C4-2B (cell line): ENCODE measurements around the gene TMEM222.
"Not testable (repeated sequence)": the region's sequence is repeated elsewhere in the genome, so short reads cannot be mapped to it uniquely, and the experiment has no call there.

Experiments used
- H3K27ac ChIP-seq: fragments of 450-650 bp; 2 replicates; pipeline ENCODE4 v1.5.1; 2017
- ZFX ChIP-seq: fragments of 450-650 bp; IDR thresholded peaks from 2 replicates; pipeline ENCODE4 v1.6.1; 2017
- TF ChIP-seq, protein P1 (sequence below): fragments of 450-650 bp; conservative IDR thresholded peaks from 2 replicates; pipeline ENCODE4 v1.5.1; 2017; ENCODE audit warnings: mild to moderate bottlenecking

The TMEM222 gene, protein sequence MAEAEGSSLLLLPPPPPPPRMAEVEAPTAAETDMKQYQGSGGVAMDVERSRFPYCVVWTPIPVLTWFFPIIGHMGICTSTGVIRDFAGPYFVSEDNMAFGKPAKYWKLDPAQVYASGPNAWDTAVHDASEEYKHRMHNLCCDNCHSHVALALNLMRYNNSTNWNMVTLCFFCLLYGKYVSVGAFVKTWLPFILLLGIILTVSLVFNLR

DNA sequence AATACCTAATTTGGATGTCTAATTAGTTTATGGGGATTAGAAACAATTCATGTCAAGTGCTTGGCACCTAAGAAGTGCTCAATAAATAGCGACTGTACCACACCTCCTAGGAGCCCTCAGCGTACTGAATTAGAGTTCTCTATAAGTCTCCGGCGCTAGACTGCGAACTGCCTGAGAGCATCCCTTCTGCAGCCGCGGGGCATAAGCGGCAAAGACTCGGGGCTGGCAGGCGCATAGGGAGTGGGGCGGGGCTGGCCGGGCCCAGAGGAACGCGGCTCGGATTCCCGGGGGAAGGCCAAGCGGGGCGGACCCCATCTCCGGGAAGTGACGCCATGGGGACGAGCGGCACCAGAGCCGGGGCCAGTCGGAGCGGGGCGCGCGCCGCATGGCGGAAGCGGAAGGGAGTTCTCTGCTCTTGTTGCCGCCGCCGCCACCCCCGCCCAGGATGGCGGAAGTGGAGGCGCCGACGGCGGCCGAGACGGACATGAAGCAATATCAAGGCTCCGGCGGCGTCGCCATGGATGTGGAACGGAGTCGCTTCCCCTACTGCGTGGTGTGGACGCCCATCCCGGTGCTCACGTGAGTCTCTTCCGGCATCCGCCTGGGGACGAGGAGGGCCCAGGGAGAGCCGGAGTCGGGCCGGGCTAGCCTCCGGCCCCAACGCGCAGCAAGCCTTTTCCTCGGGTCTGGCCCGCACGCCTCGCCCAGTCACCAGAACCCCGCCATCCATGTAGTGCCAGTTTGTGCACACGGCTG is at the start of gene TMEM222:
TMEM222 (plus strand) TSS at position 351 of the 756 bp plus-strand sequence; CDS start at position 386, 35 bp downstream.
- TF ChIP-seq, protein P1, sequence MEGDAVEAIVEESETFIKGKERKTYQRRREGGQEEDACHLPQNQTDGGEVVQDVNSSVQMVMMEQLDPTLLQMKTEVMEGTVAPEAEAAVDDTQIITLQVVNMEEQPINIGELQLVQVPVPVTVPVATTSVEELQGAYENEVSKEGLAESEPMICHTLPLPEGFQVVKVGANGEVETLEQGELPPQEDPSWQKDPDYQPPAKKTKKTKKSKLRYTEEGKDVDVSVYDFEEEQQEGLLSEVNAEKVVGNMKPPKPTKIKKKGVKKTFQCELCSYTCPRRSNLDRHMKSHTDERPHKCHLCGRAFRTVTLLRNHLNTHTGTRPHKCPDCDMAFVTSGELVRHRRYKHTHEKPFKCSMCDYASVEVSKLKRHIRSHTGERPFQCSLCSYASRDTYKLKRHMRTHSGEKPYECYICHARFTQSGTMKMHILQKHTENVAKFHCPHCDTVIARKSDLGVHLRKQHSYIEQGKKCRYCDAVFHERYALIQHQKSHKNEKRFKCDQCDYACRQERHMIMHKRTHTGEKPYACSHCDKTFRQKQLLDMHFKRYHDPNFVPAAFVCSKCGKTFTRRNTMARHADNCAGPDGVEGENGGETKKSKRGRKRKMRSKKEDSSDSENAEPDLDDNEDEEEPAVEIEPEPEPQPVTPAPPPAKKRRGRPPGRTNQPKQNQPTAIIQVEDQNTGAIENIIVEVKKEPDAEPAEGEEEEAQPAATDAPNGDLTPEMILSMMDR = no peak
- TF ChIP-seq ZFX = peak; percentile 87
- peak within 1 kb of the TSS; percentile 84 for H3K27ac ChIP-seq

DNA sequence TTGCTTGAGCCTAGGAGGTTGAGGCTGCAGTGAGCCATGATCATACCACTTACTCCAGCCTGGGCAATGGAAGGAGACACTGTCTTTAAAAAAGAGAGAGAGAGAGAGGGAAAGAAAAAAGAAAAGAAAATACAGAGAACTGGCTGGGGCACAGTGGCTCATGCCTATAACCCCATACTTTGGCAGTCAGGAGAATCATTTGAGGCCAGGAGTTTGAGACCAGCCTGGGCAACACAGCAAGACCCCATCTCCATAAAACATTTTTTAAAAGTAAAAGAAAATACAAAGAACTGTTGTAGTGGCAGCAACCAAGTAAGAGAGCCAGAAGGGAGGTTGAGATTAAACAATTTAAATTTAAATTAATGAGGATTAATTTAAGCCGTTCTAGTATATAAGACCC is 47.8 kb upstream of the TMEM222 start:
- H3K27ac ChIP-seq = no peak overlapping the region
- TF ChIP-seq, protein P1 = no peak
- TF ChIP-seq ZFX = no peak

DNA sequence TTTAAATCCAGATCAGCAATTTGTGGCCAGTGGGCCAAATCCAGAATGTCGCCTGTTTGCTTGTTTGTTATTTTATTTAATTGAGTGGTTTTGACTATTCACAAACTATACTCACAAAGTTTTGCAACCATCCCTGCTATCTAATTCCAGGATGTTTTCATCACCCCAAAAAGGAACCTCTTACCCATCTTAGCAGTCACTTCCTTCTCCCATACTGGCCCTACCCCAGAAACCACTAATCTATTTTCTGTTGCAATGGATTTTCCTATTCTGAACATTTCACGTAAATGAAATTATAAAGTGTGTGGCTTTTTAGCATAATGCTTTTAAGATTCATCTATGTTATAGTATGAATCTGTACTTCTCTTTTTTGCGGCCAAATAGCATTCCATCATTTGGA is 46.3 kb upstream of the TMEM222 start:
- TF ChIP-seq ZFX = no peak
- TF ChIP-seq, protein P1 = no peak
- no peak overlapping the region for H3K27ac ChIP-seq

DNA sequence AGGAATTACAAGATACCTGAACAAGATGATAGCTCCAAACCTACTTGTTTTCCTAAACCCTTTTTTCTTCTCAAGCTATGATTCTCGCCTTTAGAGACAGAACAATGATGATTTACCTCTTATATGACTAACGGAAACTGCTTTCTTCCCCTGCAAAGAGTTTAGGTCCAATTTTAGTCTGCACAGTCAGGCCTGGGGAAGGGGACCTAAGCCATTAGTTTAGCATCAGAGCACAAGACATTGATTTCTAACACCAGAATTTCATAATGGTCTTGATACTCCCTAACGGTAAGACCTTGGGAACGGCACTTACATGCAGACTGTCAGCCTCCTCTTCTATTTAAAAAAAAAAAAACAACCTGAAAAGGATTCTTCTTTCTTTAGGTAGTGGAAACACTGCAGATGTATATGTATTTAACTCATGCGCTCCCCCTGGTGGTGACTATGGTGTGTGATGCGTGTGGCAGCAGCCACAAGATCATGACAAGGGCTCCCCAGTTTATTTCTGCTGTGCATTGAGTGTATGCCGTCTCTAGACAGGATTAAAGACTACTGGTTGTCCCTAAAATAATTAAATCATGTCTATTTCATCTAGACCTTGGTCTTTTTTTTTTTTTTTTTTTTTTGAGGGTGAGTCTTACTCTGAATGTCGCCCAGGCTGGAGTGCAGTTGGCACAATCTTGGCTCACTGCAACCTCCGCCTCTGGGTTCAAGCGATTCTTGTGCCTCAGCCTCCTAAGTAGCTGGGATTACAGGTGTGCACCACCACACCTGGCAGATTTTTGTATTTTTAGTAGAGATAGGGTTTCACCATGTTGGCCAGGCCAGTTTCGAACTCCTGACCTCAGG is 37.3 kb upstream of the TMEM222 start:
- TF ChIP-seq, protein P1 = peak; percentile 94
- no peak for TF ChIP-seq ZFX
- no peak overlapping the region for H3K27ac ChIP-seq

DNA sequence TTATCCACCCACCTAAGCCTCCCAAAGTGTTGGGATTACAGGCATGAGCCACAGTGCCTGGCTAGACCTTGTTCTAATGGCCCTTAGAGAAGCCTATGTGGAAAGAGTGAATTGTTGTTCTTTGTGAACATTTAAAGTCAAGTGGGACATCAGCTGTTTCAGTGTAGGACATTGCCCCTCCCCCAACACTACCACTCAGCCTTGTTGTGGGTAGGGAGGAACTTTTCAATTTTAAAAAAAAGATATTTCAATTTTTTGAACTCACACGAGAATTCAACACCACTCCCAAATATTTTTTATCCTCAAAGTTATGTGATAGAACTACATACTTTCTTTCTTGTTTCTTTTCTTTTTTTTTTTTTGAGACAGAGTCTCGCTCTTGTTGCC is 36.7 kb upstream of the TMEM222 start:
- TF ChIP-seq, protein P1 = no peak
- no peak for TF ChIP-seq ZFX
- no peak overlapping the region for H3K27ac ChIP-seq

DNA sequence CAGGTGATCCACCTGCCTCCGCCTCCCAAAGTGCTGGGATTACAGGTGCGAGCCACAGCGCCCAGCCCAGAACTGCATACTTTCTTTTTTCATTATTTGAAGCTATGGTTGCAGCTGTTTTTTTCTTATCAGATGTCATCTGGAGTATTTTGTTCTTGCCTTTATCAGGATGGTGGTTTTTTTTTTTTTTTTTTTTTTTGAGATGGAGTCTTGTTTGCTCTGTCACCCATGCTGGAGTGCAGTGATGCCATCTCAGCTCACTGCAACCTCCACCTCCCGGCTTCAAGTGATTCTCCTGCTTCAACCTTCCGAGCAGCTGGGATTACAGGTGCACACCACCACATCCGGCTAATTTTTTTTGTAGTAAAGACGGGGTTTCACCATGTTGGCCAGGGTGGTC is 36.1 kb upstream of the TMEM222 start:
- H3K27ac ChIP-seq = not testable (repeated sequence)

DNA sequence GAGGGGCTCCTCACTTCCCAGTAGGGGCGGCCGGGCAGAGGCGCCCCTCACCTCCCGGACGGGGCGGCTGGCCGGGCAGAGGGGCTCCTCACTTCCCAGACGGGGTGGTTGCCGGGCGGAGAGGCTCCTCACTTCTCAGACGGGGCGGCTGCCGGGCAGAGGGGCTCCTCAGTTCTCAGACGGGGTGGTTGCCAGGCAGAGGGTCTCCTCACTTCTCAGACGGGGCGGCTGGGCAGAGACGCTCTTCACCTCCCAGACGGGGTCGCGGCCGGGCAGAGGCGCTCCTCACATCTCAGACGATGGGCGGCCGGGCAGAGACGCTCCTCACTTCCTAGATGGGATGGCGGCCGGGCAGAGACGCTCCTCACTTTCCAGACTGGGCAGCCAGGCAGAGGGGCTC is 32.8 kb upstream of the TMEM222 start:
- not testable (repeated sequence) for H3K27ac ChIP-seq

DNA sequence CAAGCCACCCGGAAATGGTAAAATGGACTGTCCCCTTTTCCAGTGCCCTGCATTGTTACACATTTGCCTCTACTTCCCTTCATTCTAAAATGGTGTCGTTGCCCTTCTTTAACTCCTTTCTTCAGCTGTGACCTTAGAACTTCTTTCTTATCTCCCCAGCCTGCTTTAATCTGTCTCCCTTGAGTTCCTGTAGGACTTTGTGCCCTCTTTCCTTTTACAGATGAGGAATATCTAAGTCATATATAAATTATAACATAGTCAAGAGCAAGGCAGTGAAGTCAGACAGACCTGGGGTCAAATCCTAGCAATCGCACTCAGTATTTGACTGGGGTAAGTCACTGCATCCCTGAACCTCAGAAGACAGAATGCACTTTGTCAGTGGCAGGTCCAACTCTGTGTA is 31.4 kb upstream of the TMEM222 start:
- no peak overlapping the region for H3K27ac ChIP-seq
- TF ChIP-seq, protein P1 = no peak
- no peak for TF ChIP-seq ZFX
